Stomach (tissue), 4 donors: ENCODE measurements around the gene LCE2C.

Source experiments
- CTCF ChIP-seq, 7 experiments: fragments of 450-650 bp in 4 of 7; fragments of 200-600 bp in 3 of 7; sonication (generic) in 3 of 7; IDR thresholded peaks; one replicate each; pipeline ENCODE4 v1.5.1; 2016 to 2019; ENCODE audit warnings: antibody characterized with exemption in 7 of 7, control low read depth in 2 of 7, mild to moderate bottlenecking in 1 of 7
- EP300 ChIP-seq: sonication (generic); formaldehyde crosslinking; IDR thresholded peaks from one replicate; pipeline ENCODE4 v1.6.1; 2017; ENCODE audit warnings: antibody characterized with exemption
- POLR2AphosphoS5 ChIP-seq, 3 donors: sonication (generic); formaldehyde crosslinking; IDR thresholded peaks; one replicate each; pipeline ENCODE4 v1.6.1; 2016; ENCODE audit warnings: antibody characterized with exemption in 3 of 3

- TF ChIP-seq CTCF (IDR thresholded peaks at IDR 0.05) (no peak), EP300 (no peak), POLR2AphosphoS5 (IDR thresholded peaks at IDR 0.05) (no peak)
These were observed 43.2 kb downstream of the LCE2C start for GRCh38 chr1:152718238-152718637.
